Measurements from ENCODE around the gene KIF1C.

GRCh38 chr17:5045496-5045895, 47.7 kb downstream of the KIF1C start:
- TF ChIP-seq CTCF (IDR thresholded peaks at IDR 0.05) (no peak), POLR2A (IDR thresholded peaks at IDR 0.05) (no peak), POLR2AphosphoS5 (IDR thresholded peaks at IDR 0.05; ENCODE audit: insufficient read depth in 1 of 2, low read depth in 1 of 2) (no peak)
